SK-N-SH (cell line): Measurements from ENCODE around the gene TTLL6. TPM values are rescaled to one million over a fixed set of nuclear protein-coding genes. Genes with fewer than 3 reads are reported as not detected.

Source experiments
- CTCF ChIA-PET: fragments of 300-600, 350-600 bp; formaldehyde crosslinking; extraction: SDS; loops from one replicate; lab custom pipeline; 2021; lab: Yijun Ruan, JAX
- POLR2A ChIA-PET: fragments of 350-600 bp; sonication (Branson Sonifier 250); formaldehyde crosslinking; extraction: SDS; loops from one replicate; lab custom pipeline; 2020; ENCODE audit warnings: antibody characterized with exemption, inconsistent platforms; lab: Yijun Ruan, JAX
- DNase-seq: peaks from one replicate; pipeline ENCODE4 v3.0.0; 2012
- H2AFZ ChIP-seq: fragments of 200-600 bp; sonication (generic); 2 replicates; pipeline ENCODE4 v1.8.1; 2016; ENCODE audit warnings: antibody characterized with exemption, mild to moderate bottlenecking, low read depth
- H3F3A ChIP-seq: fragments of 200-600 bp; sonication (generic); replicated peaks from 2 replicates; pipeline ENCODE3; 2016; ENCODE audit warnings: antibody characterized with exemption, mild to moderate bottlenecking; ENCODE audit not compliant: insufficient read depth
- H3K27ac ChIP-seq, 2 experiments: fragments of 200-500 bp in 1 of 2; fragments of 200-600 bp in 1 of 2; sonication (Bioruptor generic) in 1 of 2; sonication (generic), shearing (Covaris generic) in 1 of 2; 2 replicates each; pipeline versions ENCODE4 v1.5.1 to v1.6.1; 2014 to 2016; ENCODE audit warnings: low read depth in 2 of 2, inconsistent platforms in 1 of 2, low read length in 1 of 2, mild to moderate bottlenecking in 1 of 2, mixed read lengths in 1 of 2
- H3K27me3 ChIP-seq: fragments of 200-600 bp; sonication (generic), shearing (Covaris generic); 2 replicates; pipeline ENCODE4 v1.6.1; 2016; ENCODE audit warnings: mixed run types; ENCODE audit not compliant: insufficient read depth
- H3K36me3 ChIP-seq, 2 experiments: fragments of 200-500 bp in 1 of 2; fragments of 200-600 bp in 1 of 2; sonication (Bioruptor generic) in 1 of 2; sonication (generic) in 1 of 2; replicated peaks in 1 of 2; 2 replicates each; pipeline versions ENCODE3 to v1.5.1; 2014 to 2016; ENCODE audit warnings: low read length in 1 of 2, mild to moderate bottlenecking in 1 of 2; ENCODE audit not compliant: insufficient read depth in 2 of 2, control insufficient read depth in 1 of 2
- H3K4me1 ChIP-seq, 2 experiments: fragments of 200-500 bp in 1 of 2; fragments of 200-600 bp in 1 of 2; sonication (Bioruptor generic) in 1 of 2; sonication (generic), shearing (Covaris generic) in 1 of 2; 2 replicates each; pipeline versions ENCODE4 v1.5.1 to v1.6.1; 2014 to 2016; ENCODE audit warnings: low read depth in 1 of 2, low read length in 1 of 2, mixed run types in 1 of 2; ENCODE audit not compliant: insufficient read depth in 2 of 2, control insufficient read depth in 1 of 2
- H3K4me2 ChIP-seq: fragments of 200-600 bp; sonication (generic), shearing (Covaris generic); 2 replicates; pipeline ENCODE4 v1.6.1; 2017; ENCODE audit warnings: mixed run types
- H3K4me3 ChIP-seq, 2 experiments: fragments of 200-500 bp in 1 of 2; fragments of 200-600 bp in 1 of 2; sonication (Bioruptor generic) in 1 of 2; sonication (generic), shearing (Covaris generic) in 1 of 2; 2 replicates each; pipeline versions ENCODE4 v1.5.1 to v1.8.1; 2014 to 2016; ENCODE audit warnings: low read depth in 2 of 2, inconsistent platforms in 1 of 2, low read length in 1 of 2, mild to moderate bottlenecking in 1 of 2, mixed read lengths in 1 of 2, moderate library complexity in 1 of 2
- H3K79me2 ChIP-seq: fragments of 200-600 bp; sonication (generic); 2 replicates; pipeline ENCODE4 v1.8.1; 2017; ENCODE audit warnings: mild to moderate bottlenecking; ENCODE audit not compliant: insufficient read depth
- H3K9ac ChIP-seq: fragments of 200-600 bp; sonication (generic); 2 replicates; pipeline ENCODE4 v1.6.1; 2017; ENCODE audit warnings: mixed run types
- H3K9me2 ChIP-seq: fragments of 200-600 bp; sonication (generic); 2 replicates; pipeline ENCODE4 v1.6.1; 2017; ENCODE audit warnings: mixed run types
- H3K9me3 ChIP-seq: fragments of 200-600 bp; sonication (generic); 2 replicates; pipeline ENCODE4 v1.6.1; 2017; ENCODE audit warnings: mixed run types, mild to moderate bottlenecking, moderate library complexity
- H4K20me1 ChIP-seq: fragments of 200-600 bp; sonication (generic); 2 replicates; pipeline ENCODE4 v1.6.1; 2017; ENCODE audit warnings: mild to moderate bottlenecking, mixed run types; ENCODE audit not compliant: insufficient read depth
- CTCF ChIP-seq: fragments of 200-600 bp; sonication (generic); IDR thresholded peaks from 2 replicates; pipeline ENCODE4 v1.6.1; 2017; ENCODE audit warnings: antibody characterized with exemption, mild to moderate bottlenecking, moderate library complexity
- ELF1 ChIP-seq: IDR thresholded peaks from 2 replicates; pipeline ENCODE4 v1.4.0; 2012
- EP300 ChIP-seq, 2 experiments: IDR thresholded peaks; 2 replicates each; pipeline versions ENCODE4 v1.4.0 to v1.6.1; 2012; ENCODE audit warnings: borderline replicate concordance in 1 of 2, low read depth in 1 of 2, low read length in 1 of 2
- FOSL2 ChIP-seq: IDR thresholded peaks from 2 replicates; pipeline ENCODE4 v1.4.0; 2012; ENCODE audit warnings: low read depth, mild to moderate bottlenecking, moderate library complexity, borderline replicate concordance
- GABPA ChIP-seq: IDR thresholded peaks from 2 replicates; pipeline ENCODE4 v1.4.0; 2012; ENCODE audit warnings: low read depth, mild to moderate bottlenecking
- JUND ChIP-seq: IDR thresholded peaks from 2 replicates; pipeline ENCODE4 v1.4.0; 2012
- MAX ChIP-seq: IDR thresholded peaks from 2 replicates; pipeline ENCODE4 v1.4.0; 2012; ENCODE audit warnings: low read depth
- MEF2A ChIP-seq: IDR thresholded peaks from 2 replicates; pipeline ENCODE4 v1.4.0; 2012; ENCODE audit warnings: low read depth, borderline replicate concordance
- MXI1 ChIP-seq: IDR thresholded peaks from 2 replicates; pipeline ENCODE4 v1.6.1; 2012; ENCODE audit warnings: mild to moderate bottlenecking, low read depth, low read length, improper control_type of control experiment
- PBX3 ChIP-seq: IDR thresholded peaks from 2 replicates; pipeline ENCODE4; 2012
- POLR2AphosphoS5 ChIP-seq: IDR thresholded peaks from 2 replicates; pipeline ENCODE4 v1.6.1; 2012; ENCODE audit warnings: low read depth, low read length
- RAD21 ChIP-seq: IDR thresholded peaks from 2 replicates; pipeline ENCODE4 v1.6.1; 2012; ENCODE audit warnings: mild to moderate bottlenecking, low read length
- RCOR1 ChIP-seq: fragments of 150-350 bp; IDR thresholded peaks from 2 replicates; pipeline ENCODE4 v1.6.1; 2017; ENCODE audit warnings: antibody characterized with exemption, low read length
- SIN3A ChIP-seq: IDR thresholded peaks from 2 replicates; pipeline ENCODE4 v1.6.1; 2012; ENCODE audit warnings: low read depth, mild to moderate bottlenecking, low read length, moderate library complexity, borderline replicate concordance
- SMC3 ChIP-seq: IDR thresholded peaks from 2 replicates; pipeline ENCODE4 v1.6.1; 2012; ENCODE audit warnings: low read depth, low read length, improper control_type of control experiment
- TAF1 ChIP-seq: IDR thresholded peaks from 2 replicates; pipeline ENCODE4 v1.6.1; 2012; ENCODE audit warnings: low read depth, mild to moderate bottlenecking, low read length, moderate library complexity, borderline replicate concordance
- TEAD4 ChIP-seq: IDR thresholded peaks from 2 replicates; pipeline ENCODE4 v1.4.0; 2012; ENCODE audit warnings: mild to moderate bottlenecking, borderline replicate concordance; ENCODE audit not compliant: insufficient read depth
- USF2 ChIP-seq: fragments of 150-350 bp; IDR thresholded peaks from 2 replicates; pipeline ENCODE4 v1.6.1; 2017; ENCODE audit warnings: antibody characterized with exemption, low read length, low read depth, borderline replicate concordance
- YY1 ChIP-seq: IDR thresholded peaks from 2 replicates; pipeline ENCODE4 v1.4.0; 2012; ENCODE audit warnings: low read depth, mild to moderate bottlenecking
- ZBTB33 ChIP-seq: IDR thresholded peaks from 2 replicates; pipeline ENCODE4 v1.4.0; 2012; ENCODE audit warnings: low read depth, borderline replicate concordance
- WGBS: methylation state at CpG from one replicate; pipeline ENCODE4 v1.1.6; 2017; ENCODE audit warnings: low lambda C conversion rate; 5-methylcytosine and 5-hydroxymethylcytosine counted together
- polyA plus RNA-seq, 3 experiments: library from polyadenylated mRNA; depleted of rRNA; stranded (reverse); fragments of >200 nt; gene quantifications; 2 replicates each; pipeline ENCODE4 v1.2.3, GENCODE V29; 2012

The TTLL6 gene
- polyA plus RNA-seq, 1 of the 3 experiments (the other 2 are of a cell fraction): 3.1 TPM

GRCh38 chr17:48835971-48836370, 18.9 kb upstream of the TTLL6 start:
- TF ChIP-seq MAX: no peak
- TF ChIP-seq MEF2A: no peak
- no peak for TF ChIP-seq JUND
- no peak for TF ChIP-seq USF2
- no peak for TF ChIP-seq ELF1
- TF ChIP-seq SIN3A: no peak
- no peak for TF ChIP-seq GABPA
- no peak for TF ChIP-seq EP300 (IDR thresholded peaks at IDR 0.05; ENCODE audit: borderline replicate concordance in 1 of 2, low read depth in 1 of 2, low read length in 1 of 2)
- TF ChIP-seq RAD21: no peak
- no peak for TF ChIP-seq FOSL2
- no peak for TF ChIP-seq MXI1
- no peak for TF ChIP-seq PBX3
- no peak for TF ChIP-seq ZBTB33
- TF ChIP-seq RCOR1: no peak
- TF ChIP-seq YY1: no peak
- no peak for TF ChIP-seq TEAD4
- no peak for TF ChIP-seq TAF1
- TF ChIP-seq POLR2AphosphoS5: no peak
- TF ChIP-seq CTCF: no peak
- TF ChIP-seq SMC3: no peak
- H3K4me1 ChIP-seq: peaks cover 3 to 11% of the 10 kb centered on the region in 2 experiments; a peak in 3 of 4 replicates
- DNase-seq: no peak
- POLR2A ChIA-PET: interaction anchor here (0.6 kb wide), 1 partner anchor 199 kb away, joined by 3 read pairs; no protein-coding TSS in a partner anchor
- H3K4me2 ChIP-seq: no peak overlapping the region
- no peak overlapping the region for H3K4me3 ChIP-seq
- no peak overlapping the region for H3K9ac ChIP-seq
- H3K27ac ChIP-seq: no peak overlapping the region
- no peaks in the 10 kb centered on the region for H3K36me3 ChIP-seq
- H3F3A ChIP-seq: peaks cover 6% of the 10 kb centered on the region
- 97% methylated on average over 2 of the region's 2 CpGs for WGBS
- no peaks in the 10 kb centered on the region for H3K9me2 ChIP-seq
- CTCF ChIA-PET: interaction anchor here (1.1 to 4.0 kb wide), 6 partner anchors 11 to 197 kb away, joined by 4 to 32 read pairs (median 6); no protein-coding TSS in a partner anchor
- H3K27me3 ChIP-seq: no peaks in the 10 kb centered on the region
- H4K20me1 ChIP-seq: peaks cover 16% of the 10 kb centered on the region; the same call in 1 of the 2 replicates
- H3K79me2 ChIP-seq: peaks cover 91% of the 10 kb centered on the region
- H2AFZ ChIP-seq: no peak overlapping the region
- H3K9me3 ChIP-seq: no peaks in the 10 kb centered on the region
